Activated CD8-positive, alpha-beta memory T cell treated with anti-CD3 and anti-CD28 coated beads, Interleukin-2, amount 50 U/mL, for 48 hours (primary cell): ENCODE results near the gene HEMK1.
A peak's percentile ranks its signal among the peaks of the same experiment; 100 is the strongest.

Experiments used
- DNase-seq: peaks from one replicate; pipeline ENCODE4 v3.0.0-alpha.2; 2020

HEMK1 gene

GRCh38 chr3:50545781-50546180 is 23.5 kb upstream of the HEMK1 start:
- DNase-seq, result no peak

GRCh38 chr3:50549226-50549625 is 20.1 kb upstream of the HEMK1 start:
- no peak for DNase-seq

- peak; percentile 86 for DNase-seq
These were observed 19.1 kb upstream of the HEMK1 start for GRCh38 chr3:50550079-50550736.

- no peak for DNase-seq
These were observed 18.2 kb upstream of the HEMK1 start for GRCh38 chr3:50551054-50551659.

- DNase-seq, result no peak
These were observed 17.5 kb upstream of the HEMK1 start for GRCh38 chr3:50551681-50552435.

GRCh38 chr3:50552598-50552997 is 16.7 kb upstream of the HEMK1 start:
- no peak for DNase-seq

- no peak for DNase-seq
These were observed 14.8 kb upstream of the HEMK1 start for GRCh38 chr3:50554553-50554952.

- DNase-seq, result no peak
These were observed 12.2 kb upstream of the HEMK1 start for GRCh38 chr3:50557106-50557505.

- no peak for DNase-seq
These were observed 11.4 kb upstream of the HEMK1 start for GRCh38 chr3:50557915-50558314.

GRCh38 chr3:50559702-50560101 is 9.6 kb upstream of the HEMK1 start:
- DNase-seq, result no peak

- DNase-seq, result no peak
These were observed 6.5 kb upstream of the HEMK1 start for GRCh38 chr3:50562861-50563260.

- no peak for DNase-seq
These were observed 5.5 kb upstream of the HEMK1 start for GRCh38 chr3:50563867-50564266.

GRCh38 chr3:50564321-50564720 is 5.0 kb upstream of the HEMK1 start:
- DNase-seq, result no peak

- no peak for DNase-seq
These were observed 2.3 kb upstream of the HEMK1 start for GRCh38 chr3:50567011-50567385.

- DNase-seq, result peak; percentile 96
These were observed 1.7 kb upstream of the HEMK1 start, which contains the start of gene C3orf18 for GRCh38 chr3:50567386-50568167. C3orf18 (minus strand) TSS chr3:50567747; CDS start chr3:50565699, 2,048 bp downstream.

- DNase-seq, result peak; percentile 72
These were observed 1.4 kb downstream of the HEMK1 start for GRCh38 chr3:50570508-50571279.

GRCh38 chr3:50571486-50571885 is 2.2 kb downstream of the HEMK1 start:
- peak; percentile 72 for DNase-seq

- peak; percentile 88 for DNase-seq
These were observed 2.8 kb downstream of the HEMK1 start for GRCh38 chr3:50572158-50572557.

GRCh38 chr3:50572801-50573371 is 3.6 kb downstream of the HEMK1 start:
- DNase-seq, result peak; percentile 84

GRCh38 chr3:50573566-50574443 is 4.5 kb downstream of the HEMK1 start:
- DNase-seq, result peak; percentile 88

- peak; percentile 86 for DNase-seq
These were observed 5.1 kb downstream of the HEMK1 start for GRCh38 chr3:50574444-50574831.
